HPDE6-E6E7 (cell line): Measurements from ENCODE around the gene KIF6.
"Not testable (repeated sequence)": the region's sequence is repeated elsewhere in the genome, so short reads cannot be mapped to it uniquely, and the experiment has no call there.

Experiments used
- DNase-seq: peaks from one replicate; pipeline ENCODE4 v3.0.0; 2011; ENCODE audit warnings: missing footprints; ENCODE audit errors: extremely low spot score

The KIF6 gene

GRCh38 chr6:39707962-39708683 lies 17.1 kb downstream of the KIF6 start:
- DNase-seq = no peak

GRCh38 chr6:39706819-39707335 lies 18.3 kb downstream of the KIF6 start:
- no peak for DNase-seq

GRCh38 chr6:39702265-39702664 lies 22.9 kb downstream of the KIF6 start:
- DNase-seq = no peak

- DNase-seq = no peak
These were observed 24.8 kb downstream of the KIF6 start for GRCh38 chr6:39700362-39700761.

- no peak for DNase-seq
These were observed 26.4 kb downstream of the KIF6 start for GRCh38 chr6:39698789-39699188.

- no peak for DNase-seq
These were observed 28.0 kb downstream of the KIF6 start for GRCh38 chr6:39696986-39697788.

- no peak for DNase-seq
These were observed 29.8 kb downstream of the KIF6 start for GRCh38 chr6:39695447-39695846.

GRCh38 chr6:39693206-39693605 lies 32.0 kb downstream of the KIF6 start:
- no peak for DNase-seq

GRCh38 chr6:39688494-39688893 lies 36.7 kb downstream of the KIF6 start:
- DNase-seq = no peak

- no peak for DNase-seq
These were observed 38.2 kb downstream of the KIF6 start for GRCh38 chr6:39686976-39687375.

GRCh38 chr6:39685938-39686337 lies 39.3 kb downstream of the KIF6 start:
- no peak for DNase-seq

GRCh38 chr6:39685489-39685826 lies 39.8 kb downstream of the KIF6 start:
- no peak for DNase-seq

- no peak for DNase-seq
These were observed 40.3 kb downstream of the KIF6 start for GRCh38 chr6:39684790-39685488.

- DNase-seq = no peak
These were observed 43.5 kb downstream of the KIF6 start for GRCh38 chr6:39681674-39682121.

- no peak for DNase-seq
These were observed 46.3 kb downstream of the KIF6 start for GRCh38 chr6:39678914-39679313.

GRCh38 chr6:39677318-39677717 lies 47.9 kb downstream of the KIF6 start:
- not testable (repeated sequence) for DNase-seq

GRCh38 chr6:39670519-39670918 lies 54.7 kb downstream of the KIF6 start:
- DNase-seq = no peak

- no peak for DNase-seq
These were observed 55.2 kb downstream of the KIF6 start for GRCh38 chr6:39669973-39670342.

- no peak for DNase-seq
These were observed 55.8 kb downstream of the KIF6 start for GRCh38 chr6:39669207-39669972.

- no peak for DNase-seq
These were observed 58.3 kb downstream of the KIF6 start for GRCh38 chr6:39666706-39667489.

- DNase-seq = no peak
These were observed 59.3 kb downstream of the KIF6 start for GRCh38 chr6:39665861-39666260.
